AG10803 (cell line): ENCODE data around the gene MAML3.

Source experiments
- DNase-seq: peaks from one replicate; pipeline ENCODE4 v3.0.0; 2010; ENCODE audit warnings: low read depth
- H3K4me3 ChIP-seq: 2 replicates; pipeline ENCODE4 v1.5.1; 2011; ENCODE audit warnings: mild to moderate bottlenecking, low read length, control low read depth
- CTCF ChIP-seq: conservative IDR thresholded peaks from 2 replicates; pipeline ENCODE4 v1.5.1; 2011; ENCODE audit warnings: mild to moderate bottlenecking, low read length, control low read depth, inconsistent platforms

The MAML3 gene

GRCh38 chr4:140172960-140173359 lies 19.0 kb upstream of the MAML3 start:
- TF ChIP-seq CTCF, result no peak
- no peak for DNase-seq
- H3K4me3 ChIP-seq, result no peak overlapping the region

GRCh38 chr4:140170299-140170698 lies 16.3 kb upstream of the MAML3 start:
- TF ChIP-seq CTCF, result no peak
- no peak for DNase-seq

GRCh38 chr4:140168936-140169335 lies 15.0 kb upstream of the MAML3 start:
- H3K4me3 ChIP-seq, result no peak overlapping the region
- no peak for TF ChIP-seq CTCF
- DNase-seq, result no peak

More at GRCh38 chr4:140170299-140170698, 16.3 kb upstream of the MAML3 start:
- H3K4me3 ChIP-seq, result no peak overlapping the region

- DNase-seq, result no peak
- H3K4me3 ChIP-seq, result no peak overlapping the region
- no peak for TF ChIP-seq CTCF
Observed at GRCh38 chr4:140168474-140168873, 14.5 kb upstream of the MAML3 start.

- DNase-seq, result peak; percentile 57
- TF ChIP-seq CTCF, result no peak
- H3K4me3 ChIP-seq, result peak overlapping the region; percentile 11; the same call in 1 of the 2 replicates
Observed at GRCh38 chr4:140163029-140163810, 9.2 kb upstream of the MAML3 start.

- H3K4me3 ChIP-seq, result no peak overlapping the region
- DNase-seq, result no peak
- TF ChIP-seq CTCF, result no peak
Observed at GRCh38 chr4:140162596-140162995, 8.6 kb upstream of the MAML3 start.

- peak; percentile 60 for DNase-seq
- H3K4me3 ChIP-seq, result no peak overlapping the region
- no peak for TF ChIP-seq CTCF
Observed at GRCh38 chr4:140158365-140159030, 4.5 kb upstream of the MAML3 start.
